Astrocyte (in vitro differentiated cells and primary cell): ENCODE measurements around the gene RAD54L.
"Not testable (repeated sequence)": the region's sequence is repeated elsewhere in the genome, so short reads cannot be mapped to it uniquely, and the experiment has no call there.

Experiments
- CTCF ChIP-seq: IDR thresholded peaks from 2 replicates; pipeline ENCODE4 v1.5.1; 2011; ENCODE audit warnings: low read depth, mild to moderate bottlenecking, inconsistent platforms, low read length, moderate library complexity; ENCODE audit not compliant: insufficient read depth
- EZH2 ChIP-seq: IDR thresholded peaks from 2 replicates; pipeline ENCODE4 v1.6.1; 2012; ENCODE audit warnings: mild to moderate bottlenecking, low read length, inconsistent platforms; ENCODE audit not compliant: insufficient read depth

DNA sequence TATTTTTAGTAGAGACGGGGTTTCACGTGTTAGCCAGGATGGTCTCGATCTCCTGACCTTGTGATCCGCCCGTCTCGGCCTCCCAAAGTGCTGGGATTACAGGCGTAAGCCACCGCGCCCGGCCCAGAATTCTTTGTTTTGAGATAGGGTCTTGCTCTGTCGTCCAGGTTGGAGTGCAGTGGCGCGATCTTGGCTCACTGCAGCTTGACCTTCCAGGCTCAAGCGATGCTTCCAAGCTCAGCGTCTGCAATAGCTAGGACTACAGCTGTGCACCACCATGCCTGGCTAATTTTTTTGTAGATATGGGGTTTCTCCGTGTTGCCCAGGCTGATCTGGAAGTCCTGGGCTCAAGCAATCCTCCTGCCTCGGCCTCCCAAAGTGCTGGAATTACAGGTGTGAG is 1.4 kb upstream of the RAD54L start:
- not testable (repeated sequence) for TF ChIP-seq CTCF, EZH2
